ENCODE data around the gene EHD4. TPM values are rescaled to one million over a fixed set of nuclear protein-coding genes. Genes with fewer than 3 reads are reported as not detected.

EHD4 gene
- polyA plus RNA-seq, 2 of the 4 experiments (the other 2 are of a cell fraction), result 8.2 to 9.0 TPM

DNA sequence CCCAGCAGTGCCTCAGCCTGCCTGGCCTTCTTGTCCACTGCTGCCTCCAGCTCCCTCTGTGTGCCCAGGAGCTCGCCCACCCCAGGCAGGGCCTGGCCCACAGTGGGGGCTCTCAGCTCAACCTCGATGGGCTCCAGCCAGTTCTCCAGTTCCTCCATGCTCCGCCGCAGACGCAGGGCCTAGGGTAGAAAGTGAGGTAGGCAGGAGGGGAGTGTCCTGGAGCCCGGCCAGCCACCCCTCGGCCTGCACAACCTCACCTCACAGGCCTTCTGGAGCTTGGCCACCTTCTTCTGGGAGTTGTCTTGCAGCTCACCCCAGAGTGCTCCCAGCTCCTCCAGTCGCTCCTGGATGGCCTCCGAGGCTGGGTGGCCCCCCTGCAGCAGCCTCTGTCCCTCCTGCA lies 115.0 kb downstream of the EHD4 start:
- DNase-seq (ENCODE audit: low read depth in 1 of 2, low spot score in 1 of 2) (no peak), ATAC-seq (no peak), FAIRE-seq (no peak)
- CTCF ChIA-PET, result interaction anchor here (0.6 kb wide), 1 partner anchor 47 kb away, joined by 3 read pairs; no protein-coding TSS in a partner anchor
- no peak for TF ChIP-seq KDM5A (IDR thresholded peaks at IDR 0.05)
- TF ChIP-seq, protein P1, sequence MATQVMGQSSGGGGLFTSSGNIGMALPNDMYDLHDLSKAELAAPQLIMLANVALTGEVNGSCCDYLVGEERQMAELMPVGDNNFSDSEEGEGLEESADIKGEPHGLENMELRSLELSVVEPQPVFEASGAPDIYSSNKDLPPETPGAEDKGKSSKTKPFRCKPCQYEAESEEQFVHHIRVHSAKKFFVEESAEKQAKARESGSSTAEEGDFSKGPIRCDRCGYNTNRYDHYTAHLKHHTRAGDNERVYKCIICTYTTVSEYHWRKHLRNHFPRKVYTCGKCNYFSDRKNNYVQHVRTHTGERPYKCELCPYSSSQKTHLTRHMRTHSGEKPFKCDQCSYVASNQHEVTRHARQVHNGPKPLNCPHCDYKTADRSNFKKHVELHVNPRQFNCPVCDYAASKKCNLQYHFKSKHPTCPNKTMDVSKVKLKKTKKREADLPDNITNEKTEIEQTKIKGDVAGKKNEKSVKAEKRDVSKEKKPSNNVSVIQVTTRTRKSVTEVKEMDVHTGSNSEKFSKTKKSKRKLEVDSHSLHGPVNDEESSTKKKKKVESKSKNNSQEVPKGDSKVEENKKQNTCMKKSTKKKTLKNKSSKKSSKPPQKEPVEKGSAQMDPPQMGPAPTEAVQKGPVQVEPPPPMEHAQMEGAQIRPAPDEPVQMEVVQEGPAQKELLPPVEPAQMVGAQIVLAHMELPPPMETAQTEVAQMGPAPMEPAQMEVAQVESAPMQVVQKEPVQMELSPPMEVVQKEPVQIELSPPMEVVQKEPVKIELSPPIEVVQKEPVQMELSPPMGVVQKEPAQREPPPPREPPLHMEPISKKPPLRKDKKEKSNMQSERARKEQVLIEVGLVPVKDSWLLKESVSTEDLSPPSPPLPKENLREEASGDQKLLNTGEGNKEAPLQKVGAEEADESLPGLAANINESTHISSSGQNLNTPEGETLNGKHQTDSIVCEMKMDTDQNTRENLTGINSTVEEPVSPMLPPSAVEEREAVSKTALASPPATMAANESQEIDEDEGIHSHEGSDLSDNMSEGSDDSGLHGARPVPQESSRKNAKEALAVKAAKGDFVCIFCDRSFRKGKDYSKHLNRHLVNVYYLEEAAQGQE (IDR thresholded peaks at IDR 0.05), result no peak
- TF ChIP-seq TP53 (CRISPR knock-in tag; IDR thresholded peaks at IDR 0.05), result no peak
- no peak for TF ChIP-seq NFE2L2 (conservative IDR thresholded peaks at IDR 0.05; ENCODE audit: low read length)
- no peak for TF ChIP-seq EP300 (IDR thresholded peaks at IDR 0.05)
- no peak for TF ChIP-seq TFCP2L1 (CRISPR knock-in tag; IDR thresholded peaks at IDR 0.05)
- TF ChIP-seq RNF2 (IDR thresholded peaks at IDR 0.05; ENCODE audit: borderline replicate concordance, low read depth), result no peak
- TF ChIP-seq, protein P2, sequence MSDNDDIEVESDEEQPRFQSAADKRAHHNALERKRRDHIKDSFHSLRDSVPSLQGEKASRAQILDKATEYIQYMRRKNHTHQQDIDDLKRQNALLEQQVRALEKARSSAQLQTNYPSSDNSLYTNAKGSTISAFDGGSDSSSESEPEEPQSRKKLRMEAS (IDR thresholded peaks at IDR 0.05), result no peak
- TF ChIP-seq JUNB (IDR thresholded peaks at IDR 0.05), result no peak
- TF ChIP-seq, protein P3, sequence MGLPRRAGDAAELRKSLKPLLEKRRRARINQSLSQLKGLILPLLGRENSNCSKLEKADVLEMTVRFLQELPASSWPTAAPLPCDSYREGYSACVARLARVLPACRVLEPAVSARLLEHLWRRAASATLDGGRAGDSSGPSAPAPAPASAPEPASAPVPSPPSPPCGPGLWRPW (IDR thresholded peaks at IDR 0.05), result no peak
- TF ChIP-seq MAZ (IDR thresholded peaks at IDR 0.05; ENCODE audit: borderline replicate concordance, low read depth, low read length), result no peak
- TF ChIP-seq NR3C1 (IDR thresholded peaks at IDR 0.05), result no peak
- TF ChIP-seq HOXB13 (CRISPR knock-in tag; IDR thresholded peaks at IDR 0.05; ENCODE audit: low read depth), result no peak
- no peak for TF ChIP-seq FOXS1 (CRISPR knock-in tag; IDR thresholded peaks at IDR 0.05)
- no peak for TF ChIP-seq RARB (CRISPR knock-in tag; IDR thresholded peaks at IDR 0.05)
- no peak for TF ChIP-seq SMC3 (IDR thresholded peaks at IDR 0.05)
- no peak for TF ChIP-seq HDAC2 (IDR thresholded peaks at IDR 0.05)
- no peak overlapping the region for H3K4me3 ChIP-seq
- no peaks in the 10 kb centered on the region for H3K9me3 ChIP-seq
- no peaks in the 10 kb centered on the region for H3K4me1 ChIP-seq
- POLR2A ChIA-PET, result no interaction called here
- 70% methylated on average over 6 of the region's 9 CpGs for WGBS (ENCODE audit: missing lambda C conversion rate)
- no peak overlapping the region for H3K27ac ChIP-seq
- H3K4me2 ChIP-seq, result no peak overlapping the region

DNA sequence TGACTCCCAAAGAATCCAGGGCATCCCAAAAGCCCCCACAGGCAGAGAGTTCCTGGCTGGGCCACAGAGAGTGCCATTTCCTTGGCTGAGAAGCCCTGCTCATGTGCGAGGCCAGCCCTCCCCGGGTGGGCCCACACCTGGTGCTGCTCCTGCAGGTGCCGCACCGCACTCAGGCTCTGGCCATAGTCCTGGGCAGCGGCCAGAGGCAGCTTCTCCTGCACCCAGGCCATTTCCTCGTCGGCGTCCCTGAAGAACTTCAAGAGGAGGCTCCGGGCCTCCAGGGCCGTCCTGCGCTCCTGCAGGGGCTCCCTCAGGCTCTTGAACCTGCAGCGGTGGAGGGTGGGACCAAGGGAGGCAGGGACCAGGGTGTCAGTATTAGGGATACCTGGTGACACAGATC lies 115.6 kb downstream of the EHD4 start:
- FAIRE-seq (no peak), ATAC-seq (no peak), DNase-seq (ENCODE audit: low read depth in 1 of 2, low spot score in 1 of 2) (no peak)
- ChIA-PET CTCF (interaction anchor here (0.9 kb wide), 1 partner anchor 42 kb away, joined by 3 read pairs; no protein-coding TSS in a partner anchor), POLR2A (no interaction called here)
- Histone ChIP-seq H3K27ac (no peak overlapping the region), H3K4me2 (no peak overlapping the region), H3K4me3 (no peak overlapping the region), H3K4me1 (no peaks in the 10 kb centered on the region), H3K9me3 (no peaks in the 10 kb centered on the region)
- 100% methylated on average over 1 of the region's 12 CpGs for WGBS (ENCODE audit: missing lambda C conversion rate)
- TF ChIP-seq SREBF2 (IDR thresholded peaks at IDR 0.05), result no peak

DNA sequence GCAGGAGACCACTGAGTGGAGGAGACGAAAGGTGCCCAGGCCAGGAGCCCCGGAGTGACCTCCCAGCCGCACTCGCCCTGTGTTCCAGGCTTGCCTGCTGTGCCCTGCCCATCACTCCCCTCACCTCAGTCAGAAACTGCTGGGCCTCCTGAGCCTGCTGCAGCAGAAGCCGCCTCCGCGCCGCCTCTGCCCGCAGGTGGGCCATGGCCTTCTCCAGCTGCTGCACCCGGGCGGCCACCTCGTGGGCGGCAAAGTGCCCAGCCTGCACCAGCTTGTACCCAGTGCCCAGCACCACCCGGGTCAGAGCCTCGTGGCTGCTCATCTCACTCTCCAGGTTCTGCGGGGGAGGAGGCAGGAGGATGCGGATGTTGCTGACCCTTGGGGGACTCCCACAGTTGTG lies 116.1 kb downstream of the EHD4 start:
- CTCF ChIA-PET, result interaction anchor here (0.9 kb wide), 1 partner anchor 43 kb away, joined by 3 read pairs; no protein-coding TSS in a partner anchor
- H3K4me1 ChIP-seq, result no peaks in the 10 kb centered on the region
- FAIRE-seq (no peak), DNase-seq (ENCODE audit: low read depth in 1 of 2, low spot score in 1 of 2) (no peak), ATAC-seq (no peak)
- H3K27ac ChIP-seq, result no peak overlapping the region
- POLR2A ChIA-PET, result no interaction called here
- WGBS (ENCODE audit: missing lambda C conversion rate), result 83% methylated on average over 9 of the region's 17 CpGs
- no peak overlapping the region for H3K4me3 ChIP-seq
- no peaks in the 10 kb centered on the region for H3K9me3 ChIP-seq
- H3K4me2 ChIP-seq, result no peak overlapping the region
- TF ChIP-seq JUN (IDR thresholded peaks at IDR 0.05) (no peak), RCOR1 (IDR thresholded peaks at IDR 0.05; ENCODE audit: low read depth, low read length) (no peak), CHD4 (IDR thresholded peaks at IDR 0.05; ENCODE audit: borderline replicate concordance) (no peak), EP300 (IDR thresholded peaks at IDR 0.05) (no peak), CTCF (IDR thresholded peaks at IDR 0.05) (no peak), ZNF302 (CRISPR knock-in tag; IDR thresholded peaks at IDR 0.05) (no peak), CEBPB (IDR thresholded peaks at IDR 0.05) (no peak), ZC3H11A (IDR thresholded peaks at IDR 0.05) (no peak), ESRRA (IDR thresholded peaks at IDR 0.05; ENCODE audit: borderline replicate concordance, low read length) (no peak), JUNB (IDR thresholded peaks at IDR 0.05) (no peak), TFCP2L1 (CRISPR knock-in tag; IDR thresholded peaks at IDR 0.05) (no peak), NR3C1 (IDR thresholded peaks at IDR 0.05) (no peak), ELK1 (IDR thresholded peaks at IDR 0.05; ENCODE audit: low read depth, low read length) (no peak), SREBF2 (IDR thresholded peaks at IDR 0.05) (no peak)
- TF ChIP-seq, protein P2 (IDR thresholded peaks at IDR 0.05), result no peak
- TF ChIP-seq, protein P4, sequence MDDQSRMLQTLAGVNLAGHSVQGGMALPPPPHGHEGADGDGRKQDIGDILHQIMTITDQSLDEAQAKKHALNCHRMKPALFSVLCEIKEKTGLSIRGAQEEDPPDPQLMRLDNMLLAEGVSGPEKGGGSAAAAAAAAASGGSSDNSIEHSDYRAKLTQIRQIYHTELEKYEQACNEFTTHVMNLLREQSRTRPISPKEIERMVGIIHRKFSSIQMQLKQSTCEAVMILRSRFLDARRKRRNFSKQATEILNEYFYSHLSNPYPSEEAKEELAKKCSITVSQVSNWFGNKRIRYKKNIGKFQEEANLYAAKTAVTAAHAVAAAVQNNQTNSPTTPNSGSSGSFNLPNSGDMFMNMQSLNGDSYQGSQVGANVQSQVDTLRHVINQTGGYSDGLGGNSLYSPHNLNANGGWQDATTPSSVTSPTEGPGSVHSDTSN (IDR thresholded peaks at IDR 0.05), result no peak

All from A549 (cell line).